GM12892 (cell line): ENCODE measurements around the gene ASTN2.

Experiments used
- POLR2AphosphoS5 ChIP-seq: IDR thresholded peaks from 2 replicates; pipeline ENCODE4 v1.6.1; 2011; ENCODE audit warnings: low read depth, low read length, control low read depth
- TAF1 ChIP-seq: IDR thresholded peaks from 2 replicates; pipeline ENCODE4 v1.6.1; 2011; ENCODE audit warnings: low read depth, mild to moderate bottlenecking, control low read depth, low read length, borderline replicate concordance

- TF ChIP-seq POLR2AphosphoS5 (no peak), TAF1 (no peak)
These were observed 913.0 kb downstream of the ASTN2 start for GRCh38 chr9:116501871-116502270.
